ENCODE measurements around the gene UBTD1.
"Not testable (repeated sequence)": the region's sequence is repeated elsewhere in the genome, so short reads cannot be mapped to it uniquely, and the experiment has no call there.

Gene UBTD1

GRCh38 chr10:97573021-97573420, 74.3 kb downstream of the UBTD1 start:
- TF ChIP-seq, protein P1, sequence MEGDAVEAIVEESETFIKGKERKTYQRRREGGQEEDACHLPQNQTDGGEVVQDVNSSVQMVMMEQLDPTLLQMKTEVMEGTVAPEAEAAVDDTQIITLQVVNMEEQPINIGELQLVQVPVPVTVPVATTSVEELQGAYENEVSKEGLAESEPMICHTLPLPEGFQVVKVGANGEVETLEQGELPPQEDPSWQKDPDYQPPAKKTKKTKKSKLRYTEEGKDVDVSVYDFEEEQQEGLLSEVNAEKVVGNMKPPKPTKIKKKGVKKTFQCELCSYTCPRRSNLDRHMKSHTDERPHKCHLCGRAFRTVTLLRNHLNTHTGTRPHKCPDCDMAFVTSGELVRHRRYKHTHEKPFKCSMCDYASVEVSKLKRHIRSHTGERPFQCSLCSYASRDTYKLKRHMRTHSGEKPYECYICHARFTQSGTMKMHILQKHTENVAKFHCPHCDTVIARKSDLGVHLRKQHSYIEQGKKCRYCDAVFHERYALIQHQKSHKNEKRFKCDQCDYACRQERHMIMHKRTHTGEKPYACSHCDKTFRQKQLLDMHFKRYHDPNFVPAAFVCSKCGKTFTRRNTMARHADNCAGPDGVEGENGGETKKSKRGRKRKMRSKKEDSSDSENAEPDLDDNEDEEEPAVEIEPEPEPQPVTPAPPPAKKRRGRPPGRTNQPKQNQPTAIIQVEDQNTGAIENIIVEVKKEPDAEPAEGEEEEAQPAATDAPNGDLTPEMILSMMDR (IDR thresholded peaks at IDR 0.05; ENCODE audit: insufficient read depth, missing control alignments), result no peak
- FAIRE-seq, result no peak

DNA sequence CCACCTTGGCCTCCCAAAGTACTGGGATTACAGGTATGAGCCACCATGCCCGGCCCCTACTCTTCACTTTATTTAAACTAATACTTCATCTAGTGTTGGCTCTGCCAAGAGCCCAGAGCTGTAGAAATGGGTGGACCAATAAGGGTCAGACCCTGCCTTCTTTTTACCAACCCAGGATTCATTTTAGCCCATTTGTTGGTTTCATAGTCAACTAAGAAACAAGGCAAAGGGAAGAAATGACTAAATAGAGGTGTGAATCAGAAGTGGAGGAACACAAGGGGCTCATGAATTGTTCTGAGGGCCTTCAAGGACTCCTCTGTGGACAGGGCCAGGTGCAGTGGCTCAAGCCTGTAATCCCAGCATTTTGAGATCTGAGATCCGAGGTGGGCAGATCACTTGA, 74.9 kb downstream of the UBTD1 start:
- FAIRE-seq (no peak), DNase-seq (ENCODE audit: insufficient read length, low spot score) (no peak)
- TF ChIP-seq, protein P1 (IDR thresholded peaks at IDR 0.05; ENCODE audit: insufficient read depth, missing control alignments), result no peak

More at GRCh38 chr10:97573021-97573420, 74.3 kb downstream of the UBTD1 start:
- no peak for DNase-seq (ENCODE audit: insufficient read length, low spot score)

DNA sequence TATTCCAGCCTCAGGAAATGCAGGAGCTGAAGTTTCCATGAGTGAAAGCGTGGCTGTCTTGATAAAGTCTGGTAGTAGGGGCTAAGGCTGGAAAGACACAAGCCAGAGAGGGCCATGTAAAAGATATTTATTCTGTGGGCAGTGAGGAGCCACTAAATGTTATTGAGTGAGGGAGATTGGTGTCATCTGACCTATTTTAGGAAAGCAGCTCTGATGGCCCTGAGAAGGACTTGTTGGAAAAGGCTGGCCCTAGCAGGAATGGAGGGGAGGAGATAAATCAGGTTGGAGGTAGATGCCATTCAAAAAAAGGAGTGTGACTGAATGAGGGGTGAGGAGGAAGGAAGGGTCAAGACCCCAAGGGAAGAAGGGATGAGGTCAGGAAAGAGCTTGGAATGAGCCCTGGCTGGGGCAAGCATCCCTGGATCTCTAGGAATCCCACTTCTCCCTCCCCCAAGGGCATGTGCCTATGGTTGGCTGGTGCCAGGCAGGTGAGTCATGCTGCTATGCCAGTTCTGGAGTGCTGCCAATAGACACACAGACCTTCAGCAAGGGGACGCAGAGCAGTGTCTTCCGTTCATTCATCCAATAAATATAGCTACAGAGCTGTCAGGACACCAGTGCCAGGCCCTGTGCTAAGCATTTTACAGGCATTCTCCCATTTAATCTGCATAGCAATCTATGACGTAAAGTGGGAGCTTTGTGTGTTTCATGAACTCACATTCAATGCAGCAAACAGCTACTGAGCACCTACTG, 75.8 kb downstream of the UBTD1 start:
- DNase-seq (ENCODE audit: insufficient read length, low spot score) (no peak), FAIRE-seq (no peak)
- TF ChIP-seq, protein P1 (IDR thresholded peaks at IDR 0.05; ENCODE audit: insufficient read depth, missing control alignments), result no peak

DNA sequence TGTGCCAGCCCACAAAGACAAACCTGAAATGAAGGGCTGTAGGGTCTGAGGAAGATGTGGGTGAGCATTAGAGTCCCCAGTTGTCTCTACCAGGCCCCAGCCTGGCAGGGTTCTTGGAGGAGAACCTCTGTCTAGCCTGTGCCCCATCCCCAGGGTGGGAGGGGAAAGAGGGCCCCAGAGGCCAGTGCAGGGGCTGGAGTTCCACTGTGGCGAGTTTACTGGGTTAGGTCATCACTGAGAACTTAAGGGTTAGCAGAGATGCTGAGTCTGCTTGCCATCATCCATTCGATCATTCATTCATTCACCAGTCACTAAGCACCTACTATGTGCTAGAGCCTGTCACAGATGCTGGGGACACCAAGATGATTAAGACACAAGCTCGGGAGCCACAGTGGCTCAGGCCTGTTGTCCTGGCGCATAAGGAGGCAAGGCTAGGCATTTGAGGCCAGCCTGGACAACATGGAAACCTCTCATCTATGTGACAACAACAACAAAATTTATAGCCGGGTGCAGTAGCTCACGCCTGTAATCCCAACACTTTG, 76.5 kb downstream of the UBTD1 start:
- no peak for FAIRE-seq
- TF ChIP-seq, protein P1 (IDR thresholded peaks at IDR 0.05; ENCODE audit: insufficient read depth, missing control alignments), result no peak
- no peak for DNase-seq (ENCODE audit: insufficient read length, low spot score)

DNA sequence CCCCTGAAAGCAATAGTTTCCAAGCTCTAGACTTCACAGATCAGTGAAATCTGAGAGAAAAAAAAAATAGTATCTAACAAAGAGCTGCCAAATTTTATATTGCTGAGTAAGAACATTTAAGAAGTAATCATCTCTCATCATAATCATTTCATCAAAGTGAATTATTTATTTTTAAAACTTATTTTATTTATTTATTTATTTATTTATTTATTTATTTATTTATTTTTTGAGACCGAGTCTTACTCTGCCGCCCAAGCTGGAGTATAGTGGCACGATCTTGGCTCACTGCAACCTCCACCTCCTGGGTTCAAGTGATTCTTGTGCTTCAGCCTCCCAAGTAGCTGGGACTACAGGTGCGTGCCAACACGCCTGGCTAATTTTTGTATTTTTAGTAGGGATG, 77.8 kb downstream of the UBTD1 start:
- not testable (repeated sequence) for FAIRE-seq; DNase-seq (ENCODE audit: insufficient read length, low spot score)

DNA sequence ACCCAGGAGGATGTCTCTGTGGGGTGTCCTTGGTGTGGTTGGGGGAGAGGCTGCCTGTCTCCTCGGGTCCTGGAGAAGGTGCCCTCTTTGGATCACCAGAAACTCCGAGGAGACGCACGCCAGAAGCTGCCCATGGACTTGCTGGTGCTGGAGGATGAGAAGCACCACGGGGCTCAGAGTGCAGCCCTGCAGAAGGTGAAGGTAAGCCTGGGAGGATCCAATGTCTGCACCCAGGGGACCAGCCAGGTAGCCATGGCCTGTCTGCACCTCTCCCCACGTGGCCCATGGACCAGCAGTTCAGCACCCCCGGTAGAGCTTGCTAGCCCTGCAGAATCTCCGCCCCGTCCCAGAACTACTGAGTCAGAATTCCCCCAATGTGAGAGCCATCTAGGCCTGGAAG, 79.0 kb downstream of the UBTD1 start:
- no peak for DNase-seq (ENCODE audit: insufficient read length, low spot score)
- FAIRE-seq, result no peak
- TF ChIP-seq, protein P1 (IDR thresholded peaks at IDR 0.05; ENCODE audit: insufficient read depth, missing control alignments), result no peak

DNA sequence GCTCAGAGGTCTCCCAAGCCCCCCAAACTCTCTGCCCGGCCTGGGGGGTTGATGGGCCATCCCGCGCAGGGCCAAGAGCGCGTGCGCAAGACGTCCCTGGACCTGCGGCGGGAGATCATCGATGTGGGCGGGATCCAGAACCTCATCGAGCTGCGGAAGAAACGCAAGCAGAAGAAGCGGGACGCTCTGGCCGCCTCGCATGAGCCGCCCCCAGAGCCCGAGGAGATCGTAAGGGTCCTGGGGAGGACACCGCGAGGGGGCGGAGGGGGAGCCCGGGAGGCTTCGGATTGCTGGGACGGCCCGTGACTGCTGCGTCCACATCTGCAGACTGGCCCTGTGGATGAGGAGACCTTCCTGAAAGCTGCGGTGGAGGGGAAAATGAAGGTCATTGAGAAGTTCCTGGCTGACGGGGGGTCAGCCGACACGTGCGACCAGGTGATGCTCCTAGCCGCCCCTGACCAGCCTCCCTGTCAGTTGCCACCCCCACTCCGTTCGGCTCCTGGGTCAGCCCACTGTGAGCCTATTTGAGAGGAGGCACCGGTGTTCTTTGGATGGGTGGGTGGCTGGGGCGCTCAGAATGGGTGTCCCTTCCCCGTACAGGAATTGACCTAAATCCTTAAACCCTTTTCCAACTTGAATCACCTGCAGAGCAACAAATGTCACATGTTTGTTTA, 79.6 kb downstream of the UBTD1 start:
- FAIRE-seq, result no peak
- TF ChIP-seq, protein P1 (IDR thresholded peaks at IDR 0.05; ENCODE audit: insufficient read depth, missing control alignments), result no peak

More for the DNA sequence above, 79.6 kb downstream of the UBTD1 start:
- no peak for DNase-seq (ENCODE audit: insufficient read length, low spot score)
